Measurements from ENCODE around the gene TBX4.

DNA sequence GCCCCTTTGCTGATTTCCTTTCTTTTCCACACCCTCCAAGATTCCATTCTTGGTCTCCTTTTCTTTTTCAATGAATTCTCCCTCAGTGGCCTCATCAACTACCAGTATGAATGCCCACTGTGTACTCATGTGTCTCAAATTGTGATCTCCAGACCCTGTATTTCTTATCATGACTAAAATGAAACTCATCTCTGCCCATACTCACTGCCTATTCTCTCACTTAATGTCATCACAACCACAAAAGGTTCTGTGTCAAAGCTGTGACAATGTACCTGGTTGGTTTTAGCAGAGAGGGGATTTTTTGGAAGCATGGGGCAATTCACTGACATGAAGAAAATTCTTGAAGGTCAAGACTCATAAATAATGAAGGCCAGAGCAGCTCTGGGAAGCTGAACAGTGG lies 11.5 kb upstream of the TBX4 start:
- TF ChIP-seq, protein P1, sequence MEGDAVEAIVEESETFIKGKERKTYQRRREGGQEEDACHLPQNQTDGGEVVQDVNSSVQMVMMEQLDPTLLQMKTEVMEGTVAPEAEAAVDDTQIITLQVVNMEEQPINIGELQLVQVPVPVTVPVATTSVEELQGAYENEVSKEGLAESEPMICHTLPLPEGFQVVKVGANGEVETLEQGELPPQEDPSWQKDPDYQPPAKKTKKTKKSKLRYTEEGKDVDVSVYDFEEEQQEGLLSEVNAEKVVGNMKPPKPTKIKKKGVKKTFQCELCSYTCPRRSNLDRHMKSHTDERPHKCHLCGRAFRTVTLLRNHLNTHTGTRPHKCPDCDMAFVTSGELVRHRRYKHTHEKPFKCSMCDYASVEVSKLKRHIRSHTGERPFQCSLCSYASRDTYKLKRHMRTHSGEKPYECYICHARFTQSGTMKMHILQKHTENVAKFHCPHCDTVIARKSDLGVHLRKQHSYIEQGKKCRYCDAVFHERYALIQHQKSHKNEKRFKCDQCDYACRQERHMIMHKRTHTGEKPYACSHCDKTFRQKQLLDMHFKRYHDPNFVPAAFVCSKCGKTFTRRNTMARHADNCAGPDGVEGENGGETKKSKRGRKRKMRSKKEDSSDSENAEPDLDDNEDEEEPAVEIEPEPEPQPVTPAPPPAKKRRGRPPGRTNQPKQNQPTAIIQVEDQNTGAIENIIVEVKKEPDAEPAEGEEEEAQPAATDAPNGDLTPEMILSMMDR (IDR thresholded peaks at IDR 0.05; ENCODE audit: low read depth, low read length, missing input control): no peak
- TF ChIP-seq RAD21 (IDR thresholded peaks at IDR 0.05): no peak
- TF ChIP-seq YY1 (IDR thresholded peaks at IDR 0.05): no peak
- no peak for TF ChIP-seq TAF1 (conservative IDR thresholded peaks at IDR 0.05)
- no peak for TF ChIP-seq REST (IDR thresholded peaks at IDR 0.05)
- TF ChIP-seq SP1 (IDR thresholded peaks at IDR 0.05): no peak
- TF ChIP-seq RXRA (IDR thresholded peaks at IDR 0.05): no peak
- TF ChIP-seq, protein P2, sequence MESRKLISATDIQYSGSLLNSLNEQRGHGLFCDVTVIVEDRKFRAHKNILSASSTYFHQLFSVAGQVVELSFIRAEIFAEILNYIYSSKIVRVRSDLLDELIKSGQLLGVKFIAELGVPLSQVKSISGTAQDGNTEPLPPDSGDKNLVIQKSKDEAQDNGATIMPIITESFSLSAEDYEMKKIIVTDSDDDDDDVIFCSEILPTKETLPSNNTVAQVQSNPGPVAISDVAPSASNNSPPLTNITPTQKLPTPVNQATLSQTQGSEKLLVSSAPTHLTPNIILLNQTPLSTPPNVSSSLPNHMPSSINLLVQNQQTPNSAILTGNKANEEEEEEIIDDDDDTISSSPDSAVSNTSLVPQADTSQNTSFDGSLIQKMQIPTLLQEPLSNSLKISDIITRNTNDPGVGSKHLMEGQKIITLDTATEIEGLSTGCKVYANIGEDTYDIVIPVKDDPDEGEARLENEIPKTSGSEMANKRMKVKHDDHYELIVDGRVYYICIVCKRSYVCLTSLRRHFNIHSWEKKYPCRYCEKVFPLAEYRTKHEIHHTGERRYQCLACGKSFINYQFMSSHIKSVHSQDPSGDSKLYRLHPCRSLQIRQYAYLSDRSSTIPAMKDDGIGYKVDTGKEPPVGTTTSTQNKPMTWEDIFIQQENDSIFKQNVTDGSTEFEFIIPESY (IDR thresholded peaks at IDR 0.05): no peak
- no peak for TF ChIP-seq JUND (IDR thresholded peaks at IDR 0.05)
- no peak for TF ChIP-seq MAX (IDR thresholded peaks at IDR 0.05)
- TF ChIP-seq, protein P3, sequence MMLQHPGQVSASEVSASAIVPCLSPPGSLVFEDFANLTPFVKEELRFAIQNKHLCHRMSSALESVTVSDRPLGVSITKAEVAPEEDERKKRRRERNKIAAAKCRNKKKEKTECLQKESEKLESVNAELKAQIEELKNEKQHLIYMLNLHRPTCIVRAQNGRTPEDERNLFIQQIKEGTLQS (IDR thresholded peaks at IDR 0.05): no peak
- TF ChIP-seq EGR1 (IDR thresholded peaks at IDR 0.05; ENCODE audit: low read depth in 2 of 2): no peak

All from liver (tissue), 3 donors.